HG02885 (cell line): Measurements from ENCODE around the gene RPL10.

Experiments used
- ATAC-seq: cut with Tn5 transposase; IDR thresholded peaks from one replicate; pipeline ENCODE4 v1.9.1; 2021; ENCODE audit warnings: mild to moderate bottlenecking; ENCODE audit not compliant: unreplicated experiment, poor library complexity

RPL10 gene

DNA sequence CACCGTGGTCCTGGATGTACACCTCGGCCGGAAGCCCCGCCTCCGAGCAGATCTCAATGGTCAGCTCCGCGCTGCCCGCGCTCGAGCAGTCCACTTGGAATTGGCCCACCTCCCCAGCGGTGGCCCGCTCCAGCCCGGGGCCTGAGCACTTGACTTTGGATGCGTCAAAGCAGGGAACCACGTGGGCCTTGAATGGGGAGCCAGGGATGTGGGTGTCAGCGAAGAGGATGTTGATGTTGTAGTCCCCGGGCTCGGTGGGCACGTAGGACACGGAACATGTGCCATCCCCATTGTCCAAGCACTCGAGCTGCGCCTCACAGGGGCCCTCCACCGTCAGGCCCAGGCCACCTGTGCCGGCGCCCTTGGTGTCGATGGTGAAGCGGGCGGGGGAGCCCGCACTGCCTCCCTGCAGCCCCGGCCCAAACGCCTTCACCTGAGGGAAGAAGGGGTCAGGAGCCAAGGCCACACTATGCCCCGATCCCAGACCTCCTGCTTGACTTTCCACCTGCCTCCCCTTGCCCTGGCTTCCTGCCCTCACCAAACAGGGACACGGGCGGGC, 37.9 kb upstream of the RPL10 start:
- ATAC-seq, result no peak

DNA sequence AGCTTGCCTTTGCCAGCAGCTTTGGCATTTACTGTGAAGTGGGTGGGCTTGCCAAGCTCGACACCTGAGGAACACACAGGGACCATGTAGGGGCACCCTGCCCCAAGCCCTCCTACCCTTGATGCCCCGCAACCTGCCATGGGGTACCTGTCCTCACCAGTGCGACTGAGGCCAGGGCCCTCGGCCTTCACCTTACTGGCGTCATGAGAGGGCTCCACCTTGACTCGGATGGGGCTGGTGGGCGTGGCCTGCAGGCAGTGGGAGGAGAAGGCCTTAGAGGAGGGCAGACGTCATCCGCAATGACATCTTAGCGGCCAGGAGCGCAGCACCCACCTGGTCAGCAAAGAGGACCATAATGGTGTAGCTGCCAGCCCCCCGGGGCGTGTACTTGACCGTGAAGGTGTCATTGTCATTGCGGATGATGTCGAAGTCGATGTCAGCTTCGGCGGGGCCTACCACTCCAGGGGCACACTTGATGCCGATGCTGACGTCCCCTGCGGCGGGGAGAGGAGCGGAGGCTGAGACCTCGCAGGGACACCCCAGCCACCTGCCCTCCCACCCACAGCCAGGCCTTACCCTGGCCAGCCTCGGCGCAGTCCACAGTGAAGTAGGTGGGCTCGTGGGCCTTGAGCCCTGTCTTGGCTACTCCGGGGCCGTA, 36.0 kb upstream of the RPL10 start:
- ATAC-seq, result no peak

DNA sequence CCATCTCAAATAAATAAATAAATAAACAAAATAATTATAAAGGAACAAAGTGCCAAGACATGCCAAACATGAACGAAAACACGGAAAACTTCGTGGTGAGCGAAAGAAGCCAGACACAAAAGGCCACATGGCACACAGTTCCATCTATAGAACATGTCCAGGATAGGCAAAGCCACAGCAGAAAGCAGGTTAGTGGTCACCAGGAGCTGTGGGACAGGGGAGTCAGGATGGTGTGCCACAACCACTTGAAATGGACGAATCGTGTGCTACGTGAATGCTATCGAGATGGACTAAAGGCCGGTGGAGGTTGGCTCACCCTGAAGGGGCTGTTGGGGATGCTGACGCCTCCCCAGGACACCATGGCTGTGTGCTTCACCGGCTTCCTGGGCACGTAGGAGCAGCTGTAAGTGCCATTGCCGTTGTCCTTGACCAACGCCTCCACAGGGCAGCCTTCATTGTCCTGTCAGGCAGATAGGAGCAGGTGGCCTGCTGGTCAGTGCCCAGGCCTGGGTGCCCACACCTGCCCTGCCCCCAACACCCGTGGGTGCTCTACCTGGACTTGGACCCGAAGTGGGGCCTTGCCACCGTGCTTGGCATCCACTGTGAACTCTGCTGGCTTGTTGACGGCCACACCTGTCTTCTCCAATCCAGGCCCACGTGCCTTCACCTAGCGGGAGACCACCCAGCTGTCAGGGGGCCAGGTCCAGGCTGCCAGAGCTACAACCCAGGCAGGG, 34.3 kb upstream of the RPL10 start:
- ATAC-seq, result no peak

DNA sequence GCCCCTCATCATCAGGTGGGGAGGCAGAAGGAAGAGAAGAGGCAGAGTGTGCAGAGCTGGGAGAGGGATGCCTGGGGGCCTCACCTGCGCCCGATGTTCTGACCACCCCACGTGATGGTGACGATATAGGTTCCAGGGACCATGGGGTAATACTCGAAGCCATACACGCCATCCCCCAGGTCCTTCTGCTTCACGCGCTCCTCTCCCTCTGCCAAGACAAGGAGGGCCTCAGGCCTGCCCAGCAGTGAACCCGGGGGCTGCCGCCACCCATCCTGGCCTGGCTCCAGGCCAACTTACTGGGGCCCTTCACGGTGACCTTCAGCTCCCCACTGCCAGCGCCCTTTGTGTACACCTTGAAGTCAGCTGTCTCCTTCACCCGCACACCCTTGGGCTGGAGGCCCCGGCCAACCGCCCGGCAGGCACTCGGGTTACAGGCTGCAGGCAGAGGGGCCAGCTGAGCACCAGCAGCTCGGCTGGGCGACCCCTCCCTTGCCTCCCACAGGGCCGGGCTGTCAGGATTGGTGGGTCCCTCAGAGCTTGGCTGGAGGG, 33.1 kb upstream of the RPL10 start:
- no peak for ATAC-seq

DNA sequence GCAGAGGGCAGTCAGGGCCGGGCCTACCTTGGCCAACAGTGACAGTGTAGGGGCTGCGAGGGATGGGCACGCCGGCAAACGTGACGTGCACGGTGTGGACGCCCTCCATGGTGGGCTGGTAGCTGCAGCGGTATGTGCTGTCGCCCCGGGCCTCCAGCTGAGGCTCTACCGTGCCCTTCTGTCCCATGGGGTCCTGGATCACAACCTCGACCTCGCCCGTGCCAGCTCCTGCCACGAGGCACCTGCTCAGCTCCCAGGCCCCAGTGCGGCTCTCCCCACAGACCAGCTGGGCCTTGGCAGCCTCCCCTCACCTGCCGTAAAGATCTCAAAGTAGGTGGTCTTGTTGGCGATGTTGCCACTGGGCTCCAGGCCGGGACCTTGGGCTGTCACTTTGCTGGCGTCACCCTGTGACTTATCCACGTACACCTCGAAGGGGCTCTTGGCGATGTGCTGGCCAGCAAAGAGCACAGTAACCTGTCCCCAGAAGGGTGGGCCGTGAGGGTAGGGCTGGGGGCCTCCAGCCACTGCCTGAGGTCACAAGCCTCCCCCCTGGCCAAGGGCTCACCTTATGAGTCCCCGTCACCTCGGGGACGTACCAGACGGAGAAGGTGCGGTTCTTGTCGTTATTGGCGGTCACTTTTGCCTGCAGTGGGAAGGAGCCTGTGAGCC, 32.0 kb upstream of the RPL10 start:
- ATAC-seq, result no peak

DNA sequence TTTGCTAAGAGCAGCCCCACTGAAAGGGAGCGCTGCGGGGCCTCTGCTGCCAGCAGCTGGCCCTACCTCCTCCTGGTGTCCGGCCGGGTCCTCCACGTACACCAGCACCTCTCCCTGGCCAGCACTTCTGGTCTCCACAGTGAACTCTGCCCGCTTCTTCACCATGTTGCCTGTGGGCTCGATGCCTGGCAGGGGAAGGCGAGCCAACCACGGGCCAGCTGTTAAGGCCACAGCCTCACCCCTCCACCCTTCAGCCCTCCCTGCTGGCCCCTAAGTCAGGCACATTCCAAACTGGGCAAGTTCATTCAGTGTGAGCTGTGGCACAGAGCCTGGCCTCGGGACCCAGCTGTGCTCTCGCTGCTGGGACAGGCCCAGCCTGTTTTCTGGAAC, 31.5 kb upstream of the RPL10 start:
- ATAC-seq, result no peak

DNA sequence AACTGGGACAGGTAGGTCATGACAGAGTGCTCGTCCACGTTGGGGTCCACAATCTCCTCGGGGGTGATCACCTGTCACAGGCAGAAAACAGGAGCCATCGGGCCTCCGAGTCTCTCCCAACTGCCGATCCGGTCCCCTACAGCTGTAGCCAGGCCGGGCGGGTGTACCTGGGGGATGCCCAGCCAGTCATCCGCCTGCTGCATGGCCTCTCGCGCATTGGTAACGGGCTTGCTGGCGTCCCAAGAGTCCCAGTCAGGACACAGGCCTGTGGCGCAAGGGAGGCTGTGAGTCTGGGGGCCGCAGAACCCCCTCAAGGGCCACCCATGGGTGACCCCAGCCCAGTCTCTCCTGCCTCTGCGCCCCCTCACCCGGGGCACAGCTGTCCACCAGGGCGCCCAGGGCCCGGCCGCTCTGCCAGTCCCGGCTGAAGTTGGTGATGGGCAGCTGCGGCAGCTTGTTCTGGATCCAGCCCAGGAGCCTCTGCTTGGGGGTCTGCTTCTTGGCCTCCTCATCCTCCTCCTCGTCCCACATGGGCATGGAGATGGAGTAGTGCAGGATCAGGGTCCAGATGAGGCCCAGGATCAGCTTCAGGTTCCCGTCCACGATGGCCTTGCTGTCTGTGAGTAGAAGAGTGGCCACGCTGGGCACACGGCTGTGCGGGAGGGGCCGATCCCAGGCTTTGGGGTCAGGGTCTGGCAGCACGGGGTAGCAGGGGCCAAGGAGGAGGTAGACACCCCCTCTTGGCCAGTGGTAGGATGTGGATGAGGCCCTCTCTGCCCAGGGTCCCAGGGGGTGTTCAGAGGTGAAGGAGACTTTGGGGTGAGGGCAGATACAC, 30.5 kb upstream of the RPL10 start:
- ATAC-seq, result no peak

DNA sequence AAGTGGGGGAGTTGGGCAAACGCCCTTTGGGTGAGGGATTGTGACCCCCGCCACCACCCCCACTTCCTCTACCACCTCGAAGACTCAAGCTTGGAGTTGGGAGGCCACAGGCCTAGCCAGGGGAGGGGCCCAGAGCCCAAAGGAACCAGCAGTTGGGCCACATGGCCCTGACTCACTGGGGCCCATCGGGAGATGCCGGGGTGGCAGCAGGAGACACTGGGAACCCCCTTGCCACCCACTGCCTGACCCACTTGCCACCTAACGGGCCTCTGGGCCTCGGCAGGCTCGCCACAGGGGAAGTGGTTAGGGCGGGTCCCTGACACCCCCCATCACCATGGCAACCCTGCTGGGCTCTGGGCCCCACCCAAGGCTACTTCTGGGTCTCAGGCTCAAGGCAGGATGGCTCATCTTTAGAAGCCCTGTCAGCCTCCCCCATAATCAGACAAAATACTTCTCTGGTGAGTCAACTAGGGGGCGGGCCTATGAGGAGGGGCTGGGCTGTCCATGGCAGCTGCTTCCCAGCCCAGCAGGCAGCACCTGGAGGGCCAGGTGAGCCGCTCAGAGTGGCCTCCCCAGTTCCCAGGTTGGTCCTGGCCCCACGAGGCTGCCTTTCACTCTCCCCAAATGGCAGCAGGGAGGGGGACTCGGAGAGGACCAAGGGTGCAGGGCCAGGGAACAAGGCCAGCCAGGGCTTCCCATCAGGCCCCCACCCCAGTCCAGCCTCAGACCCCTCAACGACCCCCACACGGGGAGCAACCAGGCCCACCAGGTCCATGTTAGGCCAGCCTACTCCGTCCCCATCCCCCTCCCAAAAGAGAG, 29.3 kb upstream of the RPL10 start:
- no peak for ATAC-seq

DNA sequence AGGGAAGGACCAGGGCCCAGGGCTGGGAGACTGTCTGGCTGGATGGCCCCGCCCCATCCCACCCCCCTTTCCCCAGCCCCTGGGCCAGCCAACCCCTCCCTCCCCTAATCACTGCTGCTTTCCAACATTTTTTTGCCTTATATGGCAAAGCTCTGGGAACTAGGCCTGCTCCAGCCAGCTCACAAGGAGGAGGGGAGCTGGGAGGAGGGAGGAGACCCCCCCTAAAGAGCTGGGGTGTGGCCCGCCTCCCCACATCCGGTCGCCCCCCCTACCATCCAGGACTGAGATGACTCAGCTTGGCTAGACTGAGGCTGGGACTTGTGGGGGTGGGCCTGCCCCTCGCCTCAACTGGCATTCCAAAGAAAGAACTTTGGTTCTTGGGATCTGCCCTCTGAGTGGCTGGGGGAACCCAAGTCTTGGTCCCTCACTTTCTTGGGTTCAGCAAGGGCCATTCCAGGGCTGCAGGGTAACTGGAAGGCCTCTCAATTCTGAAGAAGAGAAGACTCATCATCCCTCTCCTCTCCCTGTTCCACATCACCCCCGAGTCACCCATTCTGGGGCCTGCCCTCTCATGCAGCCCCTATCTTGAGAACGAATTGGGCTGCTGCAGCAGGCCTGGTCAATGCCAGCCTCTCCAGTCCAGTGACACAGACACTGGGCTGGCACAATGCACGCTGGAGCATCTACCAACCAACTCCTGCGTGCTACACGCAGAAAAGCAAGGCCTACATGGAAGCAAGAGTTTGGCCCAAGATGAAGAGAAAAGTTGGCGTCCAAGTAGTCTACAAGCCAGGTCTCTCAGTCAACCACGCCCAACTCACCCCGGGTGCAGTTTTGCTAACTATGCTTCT, 28.5 kb upstream of the RPL10 start:
- no peak for ATAC-seq

DNA sequence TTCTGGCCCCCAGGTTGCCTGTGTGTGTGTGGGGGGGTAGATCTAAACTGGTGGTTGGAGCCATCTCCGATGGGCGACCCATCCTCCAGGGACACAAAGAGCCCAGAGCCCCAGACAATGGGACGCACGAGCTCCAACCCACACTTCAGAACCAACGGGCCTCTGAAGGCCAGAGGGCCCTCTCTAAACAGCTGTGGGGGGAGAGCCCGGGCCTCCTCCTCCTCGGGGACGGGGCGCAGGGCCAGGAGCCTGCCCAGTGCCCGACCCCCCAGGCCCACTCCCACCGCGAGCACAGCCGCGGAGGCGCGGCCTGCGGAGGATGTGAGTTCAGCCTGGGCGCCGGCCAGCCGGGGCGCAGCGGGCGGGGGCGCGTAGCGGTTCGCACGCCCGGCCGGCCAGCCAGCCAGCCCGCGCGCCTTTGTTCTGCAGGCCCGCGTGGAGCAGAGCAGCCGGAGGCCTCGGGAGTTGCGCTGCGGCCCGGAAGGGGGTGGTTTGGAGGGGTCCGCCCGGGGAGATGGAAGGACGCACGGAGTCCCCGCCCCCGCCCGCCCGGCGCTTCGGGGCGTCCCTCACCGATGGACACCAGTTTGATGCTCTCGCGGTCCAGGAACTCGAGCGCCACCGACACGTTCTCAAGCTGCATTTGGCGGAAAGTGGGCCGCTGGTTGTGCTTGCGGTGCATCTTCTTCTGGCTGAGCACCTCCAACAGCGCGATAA, 27.7 kb upstream of the RPL10 start:
- ATAC-seq, result no peak

DNA sequence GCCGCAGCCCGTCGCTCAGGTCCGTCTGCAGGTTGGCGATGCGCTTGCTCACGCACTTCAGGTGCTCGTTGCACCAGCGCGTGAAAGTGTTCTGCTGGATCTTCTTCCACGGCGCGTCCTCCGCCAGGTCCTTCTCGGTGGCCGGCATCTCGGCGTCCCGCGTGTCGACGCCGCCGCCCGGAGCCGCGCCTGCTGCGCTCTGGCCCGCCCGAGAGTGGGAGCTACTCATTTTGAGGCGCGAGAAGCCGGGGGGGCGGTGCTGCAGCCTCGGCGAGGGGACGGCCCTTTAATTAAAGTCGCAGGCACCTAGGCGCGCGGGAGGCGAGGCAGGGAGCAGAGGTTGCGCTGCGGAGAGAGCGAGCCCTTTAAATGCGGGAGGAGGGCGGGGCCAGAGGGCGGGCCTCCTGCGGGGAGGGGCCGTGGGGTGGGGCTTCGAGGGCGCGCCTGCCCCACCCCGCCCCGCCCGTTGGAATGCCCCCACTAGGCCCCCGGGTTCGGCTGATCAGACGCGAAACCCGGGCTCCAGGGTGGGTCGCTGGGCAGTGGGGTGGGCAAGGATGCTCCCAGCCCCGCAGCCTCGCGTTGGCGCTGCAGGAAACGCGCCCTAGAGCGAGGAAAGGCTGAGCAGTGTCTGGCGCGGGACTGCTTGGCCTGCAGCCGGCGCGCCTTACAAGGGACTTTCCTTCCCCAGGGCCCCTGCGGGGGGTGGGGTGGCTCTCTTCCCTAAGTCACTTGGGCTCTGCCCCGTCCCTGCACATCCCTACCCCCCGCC, 27.0 kb upstream of the RPL10 start:
- peak; percentile 72 for ATAC-seq

DNA sequence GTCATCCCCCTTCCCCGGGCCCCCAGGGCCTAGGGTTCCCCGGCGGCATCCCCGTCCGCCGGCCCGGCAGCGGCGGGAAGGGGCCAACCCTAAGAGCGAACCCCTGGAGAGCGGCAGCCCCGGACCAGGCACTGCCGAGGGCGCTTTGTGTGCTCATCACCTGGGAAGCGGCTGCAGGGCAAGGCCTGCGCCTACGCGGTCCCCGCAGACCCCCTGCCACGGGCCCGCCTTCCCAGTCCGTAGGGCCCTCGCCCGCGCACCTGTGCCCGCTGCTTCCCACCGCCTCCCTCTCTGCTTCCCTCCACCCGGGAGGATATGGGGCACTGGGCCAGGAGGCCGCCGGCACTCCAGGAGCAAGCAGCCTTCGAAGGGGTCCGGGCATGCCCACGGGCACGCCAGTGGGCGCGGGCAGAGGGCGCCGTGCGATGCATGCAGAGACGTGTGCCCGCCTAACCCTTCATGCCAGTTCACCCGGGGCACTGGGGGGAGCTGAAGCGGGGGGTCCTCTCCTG, 26.3 kb upstream of the RPL10 start:
- ATAC-seq, result peak; percentile 13

DNA sequence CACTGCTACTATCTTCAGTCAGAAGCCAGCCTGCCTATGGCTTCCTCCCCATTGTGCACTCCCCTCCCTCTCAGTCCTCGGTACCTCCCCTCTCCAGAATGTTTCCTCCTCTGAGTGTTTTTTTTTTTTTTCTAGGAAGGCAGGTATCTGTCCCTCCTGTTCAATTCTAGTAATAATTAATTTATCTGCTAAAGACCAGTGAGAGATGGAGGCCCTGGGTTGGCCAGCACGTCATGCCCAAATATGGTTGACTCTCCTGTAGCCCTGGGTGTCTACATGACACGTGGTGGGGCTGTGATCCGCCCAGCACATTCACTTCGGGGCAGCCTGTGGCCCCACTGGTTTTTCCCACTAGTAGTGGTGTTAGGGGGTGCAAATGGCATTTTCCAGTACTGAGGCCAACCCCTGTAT, 25.6 kb upstream of the RPL10 start:
- no peak for ATAC-seq

DNA sequence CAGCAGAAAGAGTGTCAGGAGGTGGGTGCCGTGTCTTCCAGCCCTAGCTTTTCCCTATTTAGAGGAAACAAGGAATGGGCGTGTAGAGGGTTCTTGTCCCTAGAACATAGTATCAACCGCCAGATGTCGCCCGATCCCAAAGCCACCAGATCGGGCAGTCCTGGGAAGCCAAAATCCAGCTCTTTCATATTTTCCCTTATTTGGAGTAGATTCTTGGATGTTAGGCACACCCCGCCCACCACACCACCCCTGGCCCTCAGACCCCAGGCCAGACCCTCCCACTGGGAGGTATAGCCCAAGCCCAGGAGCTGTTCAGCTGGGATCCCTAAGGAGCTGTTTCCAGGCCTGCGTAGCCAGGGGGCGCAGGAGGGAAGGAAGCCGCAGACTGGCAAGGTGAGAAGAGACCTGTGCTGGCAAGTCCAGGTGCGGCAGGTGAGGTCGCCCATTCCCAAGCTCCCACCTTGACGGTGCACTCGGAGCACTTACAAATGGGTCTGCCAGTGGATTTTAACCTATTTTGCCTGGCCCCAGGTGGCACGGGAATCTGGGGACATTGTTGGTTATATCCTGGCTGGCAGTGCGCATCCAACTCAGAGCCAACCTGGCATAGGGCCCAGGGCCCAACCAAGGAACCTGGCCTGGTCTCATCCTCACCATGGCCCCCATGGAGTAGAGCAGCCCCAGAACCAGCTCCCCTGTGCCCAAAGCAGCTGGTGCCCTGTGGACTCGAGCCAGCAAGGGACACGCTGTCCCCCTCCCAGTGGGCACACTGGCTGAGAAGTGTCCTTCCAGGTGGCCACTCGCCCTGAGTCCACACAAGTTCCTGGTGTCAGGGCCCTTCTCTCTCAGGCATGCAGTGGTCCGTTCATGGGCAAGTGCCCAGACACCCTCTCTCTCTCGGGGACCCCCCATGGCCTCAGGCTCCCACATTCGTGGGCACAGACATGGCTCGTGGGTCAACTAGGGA, 24.6 kb upstream of the RPL10 start:
- no peak for ATAC-seq

DNA sequence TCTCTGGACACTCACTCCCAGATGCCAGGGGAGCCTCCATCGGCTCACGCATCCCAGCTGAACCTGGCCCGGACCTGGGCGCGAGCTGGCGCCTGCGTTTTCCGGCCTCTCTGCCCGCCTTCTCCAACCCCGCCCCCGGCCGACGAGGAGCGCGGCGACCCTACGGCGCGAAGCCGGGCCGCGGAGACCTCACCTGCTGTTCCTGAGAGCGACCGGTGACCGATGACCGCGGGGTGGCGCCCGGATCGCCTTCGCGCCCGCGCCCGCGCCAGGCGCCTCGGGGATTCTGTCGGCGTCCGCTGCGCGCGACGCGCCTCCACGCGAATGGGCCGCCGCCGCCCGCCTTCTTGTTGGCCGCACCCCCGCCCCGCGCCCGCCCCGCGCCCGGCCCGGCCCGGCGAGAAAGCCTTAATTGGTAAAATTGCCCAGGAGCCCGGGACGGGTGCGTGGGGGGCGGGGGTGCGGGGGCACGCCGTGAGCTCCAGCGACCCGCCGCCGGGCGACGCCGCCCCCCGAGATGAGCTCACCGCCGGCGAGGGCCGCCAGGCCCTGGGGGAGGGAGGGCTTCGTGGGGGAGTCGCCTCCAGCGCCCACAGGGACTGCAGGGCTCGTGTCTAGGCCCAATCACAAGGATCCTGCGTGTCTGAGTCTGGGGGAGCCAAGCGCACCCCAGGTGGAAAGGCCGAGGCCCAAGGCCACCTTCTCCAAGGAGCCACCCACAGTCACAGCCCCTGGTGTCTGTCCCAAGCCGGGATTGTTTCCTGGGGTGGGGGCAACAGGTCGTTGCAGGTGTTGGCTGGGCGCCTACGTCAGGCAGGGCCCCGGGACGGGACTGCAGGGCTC, 23.6 kb upstream of the RPL10 start, which contains the start of gene FLNA:
TSS of gene FLNA (minus strand) at position 322 of the 843 bp plus-strand sequence. CDS start 3,389 bp downstream, outside the sequence.
- ATAC-seq, result no peak
